Fibroblast of the conjunctiva (primary cell): Measurements from ENCODE around the gene NOTCH4.
"Not testable (repeated sequence)": the region's sequence is repeated elsewhere in the genome, so short reads cannot be mapped to it uniquely, and the experiment has no call there.

Source experiments
- DNase-seq: peaks from one replicate; pipeline ENCODE4 v3.0.0-alpha.2; 2010; ENCODE audit warnings: low read depth

Gene NOTCH4

GRCh38 chr6:32223258-32224235 lies at the start of gene NOTCH4:
Gene NOTCH4, minus strand, starts transcription at chr6:32224067. Its CDS starts 139 bp downstream, at chr6:32223928.
- DNase-seq = no peak

- no peak for DNase-seq
Observed at GRCh38 chr6:32271429-32271828, 47.6 kb upstream of the NOTCH4 start.

GRCh38 chr6:32268459-32268858 lies 44.6 kb upstream of the NOTCH4 start:
- DNase-seq = not testable (repeated sequence)

- no peak for DNase-seq
Observed at GRCh38 chr6:32267035-32267434, 43.2 kb upstream of the NOTCH4 start.

GRCh38 chr6:32257262-32257661 lies 33.4 kb upstream of the NOTCH4 start:
- DNase-seq = not testable (repeated sequence)

- peak; percentile 82 for DNase-seq
Observed at GRCh38 chr6:32255199-32256153, 31.6 kb upstream of the NOTCH4 start.

- DNase-seq = no peak
Observed at GRCh38 chr6:32254761-32255198, 30.9 kb upstream of the NOTCH4 start.

- DNase-seq = no peak
Observed at GRCh38 chr6:32252331-32253009, 28.6 kb upstream of the NOTCH4 start.

- DNase-seq = no peak
Observed at GRCh38 chr6:32249262-32249661, 25.4 kb upstream of the NOTCH4 start.

GRCh38 chr6:32247401-32247800 lies 23.5 kb upstream of the NOTCH4 start:
- no peak for DNase-seq

GRCh38 chr6:32244946-32245398 lies 21.1 kb upstream of the NOTCH4 start:
- peak; percentile 69 for DNase-seq

GRCh38 chr6:32244270-32244669 lies 20.4 kb upstream of the NOTCH4 start:
- DNase-seq = no peak

GRCh38 chr6:32242318-32242813 lies 18.5 kb upstream of the NOTCH4 start:
- not testable (repeated sequence) for DNase-seq

- no peak for DNase-seq
Observed at GRCh38 chr6:32240686-32241085, 16.8 kb upstream of the NOTCH4 start.

- no peak for DNase-seq
Observed at GRCh38 chr6:32239462-32239861, 15.6 kb upstream of the NOTCH4 start.

- DNase-seq = no peak
Observed at GRCh38 chr6:32234934-32235333, 11.1 kb upstream of the NOTCH4 start.

- no peak for DNase-seq
Observed at GRCh38 chr6:32226434-32226833, 2.6 kb upstream of the NOTCH4 start.

GRCh38 chr6:32224696-32225095 lies 829 bp upstream of the NOTCH4 start:
- DNase-seq = no peak

GRCh38 chr6:32222333-32223230 lies 1.3 kb downstream of the NOTCH4 start:
- DNase-seq = no peak

GRCh38 chr6:32220021-32220420 lies 3.8 kb downstream of the NOTCH4 start:
- no peak for DNase-seq
